Mesenchymal stem cell (in vitro differentiated cells and primary cell): ENCODE results near the gene BICD2.

ENCODE experiments used
- DNase-seq: peaks from one replicate; pipeline ENCODE4 v3.0.0-alpha.2; 2013
- H2AFZ ChIP-seq: one replicate; pipeline ENCODE4 v1.6.1; 2013; ENCODE audit warnings: low read depth, mild to moderate bottlenecking, control low read depth, inconsistent platforms, low read length, moderate library complexity
- H2AK5ac ChIP-seq: 2 replicates; pipeline ENCODE4 v1.6.1; 2013; ENCODE audit warnings: low read length, moderate library complexity, mild to moderate bottlenecking, inconsistent platforms; ENCODE audit not compliant: severe bottlenecking
- H2BK120ac ChIP-seq: one replicate; pipeline ENCODE4 v1.6.1; 2013; ENCODE audit warnings: low read depth, mild to moderate bottlenecking, inconsistent platforms, low read length, moderate library complexity
- H2BK12ac ChIP-seq, 2 experiments: one replicate each; pipeline ENCODE4 v1.6.1; 2013; ENCODE audit warnings: inconsistent platforms in 2 of 2, low read length in 2 of 2, mild to moderate bottlenecking in 2 of 2, moderate library complexity in 2 of 2, control low read depth in 1 of 2
- H2BK15ac ChIP-seq: one replicate; pipeline ENCODE4 v1.6.1; 2013; ENCODE audit warnings: mild to moderate bottlenecking, low read depth, inconsistent platforms; ENCODE audit not compliant: poor library complexity, severe bottlenecking
- H2BK5ac ChIP-seq: 2 replicates; pipeline ENCODE4 v1.6.1; 2013; ENCODE audit warnings: low read depth, mild to moderate bottlenecking, low read length, control low read depth, inconsistent platforms; ENCODE audit not compliant: poor library complexity, severe bottlenecking
- H3K14ac ChIP-seq, 2 experiments: one replicate each; pipeline ENCODE4 v1.6.1; 2013; ENCODE audit warnings: inconsistent platforms in 2 of 2, low read length in 2 of 2, control low read depth in 1 of 2, mild to moderate bottlenecking in 1 of 2, moderate library complexity in 1 of 2
- H3K18ac ChIP-seq, 2 experiments: one replicate each; pipeline ENCODE4 v1.6.1; 2013; ENCODE audit warnings: inconsistent platforms in 2 of 2, low read length in 2 of 2, control low read depth in 1 of 2, low read depth in 1 of 2, mild to moderate bottlenecking in 1 of 2
- H3K23ac ChIP-seq, 2 experiments: one replicate each; pipeline ENCODE4 v1.6.1; 2013; ENCODE audit warnings: inconsistent platforms in 2 of 2, low read length in 2 of 2, mild to moderate bottlenecking in 2 of 2, moderate library complexity in 2 of 2, control low read depth in 1 of 2
- H3K27ac ChIP-seq: 2 replicates; pipeline ENCODE4 v1.5.1; 2013; ENCODE audit warnings: mild to moderate bottlenecking, moderate library complexity, low read length, control low read depth, inconsistent platforms; ENCODE audit not compliant: poor library complexity, severe bottlenecking
- H3K27me3 ChIP-seq, 2 experiments: 2 replicates each; pipeline versions ENCODE4 v1.6.1 to v1.7.0; 2013; ENCODE audit warnings: low read length in 2 of 2, mild to moderate bottlenecking in 2 of 2, moderate library complexity in 2 of 2, control low read depth in 1 of 2, inconsistent platforms in 1 of 2; ENCODE audit not compliant: control insufficient read depth in 1 of 2, insufficient read depth in 1 of 2
- H3K36me3 ChIP-seq, 2 experiments: 2 replicates each; pipeline versions ENCODE4 v1.6.1 to v1.7.0; 2013; ENCODE audit warnings: low read length in 2 of 2, control low read depth in 1 of 2, inconsistent platforms in 1 of 2, low read depth in 1 of 2, mild to moderate bottlenecking in 1 of 2; ENCODE audit not compliant: insufficient read depth in 2 of 2, control insufficient read depth in 1 of 2
- H3K4ac ChIP-seq, 2 experiments: one replicate each; pipeline ENCODE4 v1.6.1; 2013; ENCODE audit warnings: inconsistent platforms in 2 of 2, low read length in 2 of 2, mild to moderate bottlenecking in 2 of 2, moderate library complexity in 2 of 2, control low read depth in 1 of 2, low read depth in 1 of 2
- H3K4me1 ChIP-seq: 2 replicates; pipeline ENCODE4 v1.6.1; 2013; ENCODE audit warnings: low read depth, low read length, control low read depth; ENCODE audit not compliant: control insufficient read depth, insufficient read depth
- H3K4me2 ChIP-seq: 2 replicates; pipeline ENCODE4 v1.6.1; 2013; ENCODE audit warnings: low read length, mild to moderate bottlenecking, inconsistent platforms; ENCODE audit not compliant: poor library complexity, severe bottlenecking
- H3K4me3 ChIP-seq, 2 experiments: 2 replicates each; pipeline versions ENCODE4 v1.5.1 to v1.7.0; 2013; ENCODE audit warnings: low read length in 2 of 2, mild to moderate bottlenecking in 2 of 2, control low read depth in 1 of 2, low read depth in 1 of 2; ENCODE audit not compliant: insufficient read depth in 1 of 2
- H3K79me1 ChIP-seq: replicated peaks from 2 replicates; pipeline ENCODE4 v1.6.1; 2013; ENCODE audit warnings: mild to moderate bottlenecking, control low read depth, low read length, inconsistent platforms; ENCODE audit not compliant: poor library complexity, severe bottlenecking
- H3K9ac ChIP-seq: 2 replicates; pipeline ENCODE4 v1.7.0; 2013; ENCODE audit warnings: mild to moderate bottlenecking, low read length, moderate library complexity
- H3K9me3 ChIP-seq: 2 replicates; pipeline ENCODE4 v1.7.0; 2013; ENCODE audit warnings: mild to moderate bottlenecking, low read length; ENCODE audit not compliant: control insufficient read depth
- H4K8ac ChIP-seq: one replicate; pipeline ENCODE4 v1.6.1; 2013; ENCODE audit warnings: inconsistent platforms, mild to moderate bottlenecking, low read length, moderate library complexity
- H4K91ac ChIP-seq: one replicate; pipeline ENCODE4 v1.6.1; 2013; ENCODE audit warnings: mild to moderate bottlenecking, low read length, inconsistent platforms
- WGBS: methylation state at CpG from one replicate; pipeline ENCODE4 v1.1.7; 2013; ENCODE audit warnings: mixed read lengths; 5-methylcytosine and 5-hydroxymethylcytosine counted together

The BICD2 gene

GRCh38 chr9:92682269-92682668 is 82.4 kb downstream of the BICD2 start:
- no peak for DNase-seq
- no peaks in the 10 kb centered on the region for H3K27me3 ChIP-seq
- H4K91ac ChIP-seq: no peak overlapping the region

GRCh38 chr9:92680166-92681119 is 84.2 kb downstream of the BICD2 start:
- Histone ChIP-seq H2BK5ac (no peak overlapping the region), H3K4ac (no peak overlapping the region), H3K79me1 (no peaks in the 10 kb centered on the region), H3K4me1 (peaks cover 2% of the 10 kb centered on the region), H2BK12ac (no peak overlapping the region), H3K36me3 (no peaks in the 10 kb centered on the region), H3K4me2 (no peak overlapping the region), H4K8ac (no peak overlapping the region), H2AK5ac (no peak overlapping the region), H2BK15ac (no peak overlapping the region), H3K14ac (peak overlapping the region in 1 of 2 experiments; percentile 32), H3K27ac (no peak overlapping the region), H3K9me3 (no peaks in the 10 kb centered on the region), H2AFZ (no peak overlapping the region), H3K4me3 (no peak overlapping the region), H3K27me3 (no peaks in the 10 kb centered on the region), H2BK120ac (no peak overlapping the region), H3K9ac (no peak overlapping the region), H3K18ac (no peak overlapping the region), H3K23ac (peak overlapping the region in 1 of 2 experiments; percentile 55), H4K91ac (no peak overlapping the region)
- WGBS: 92% methylated on average over 10 of the region's 12 CpGs
- no peak for DNase-seq

More at GRCh38 chr9:92682269-92682668, 82.4 kb downstream of the BICD2 start:
- 89% methylated on average over 2 of the region's 8 CpGs for WGBS
- H3K27ac ChIP-seq: no peak overlapping the region
- H3K79me1 ChIP-seq: no peaks in the 10 kb centered on the region
- peaks cover 2% of the 10 kb centered on the region for H3K4me1 ChIP-seq
- H3K4ac ChIP-seq: no peak overlapping the region
- no peak overlapping the region for H4K8ac ChIP-seq
- no peak overlapping the region for H2BK15ac ChIP-seq
- H2AK5ac ChIP-seq: no peak overlapping the region
- H3K14ac ChIP-seq: no peak overlapping the region
- H3K23ac ChIP-seq: no peak overlapping the region
- no peak overlapping the region for H2BK120ac ChIP-seq
- H3K36me3 ChIP-seq: no peaks in the 10 kb centered on the region
- no peak overlapping the region for H2AFZ ChIP-seq
- H3K18ac ChIP-seq: no peak overlapping the region
- H3K4me2 ChIP-seq: no peak overlapping the region
- H3K9ac ChIP-seq: no peak overlapping the region
- H3K4me3 ChIP-seq: no peak overlapping the region
- H2BK12ac ChIP-seq: no peak overlapping the region
- no peak overlapping the region for H2BK5ac ChIP-seq
- no peaks in the 10 kb centered on the region for H3K9me3 ChIP-seq

- 86% methylated on average over 12 of the region's 14 CpGs for WGBS
- no peak overlapping the region for H3K4me3 ChIP-seq
- H3K23ac ChIP-seq: peak overlapping the region in 1 of 2 experiments; percentile 53
Observed at GRCh38 chr9:92679413-92680165, 85.0 kb downstream of the BICD2 start.

GRCh38 chr9:92671323-92671722 is 93.3 kb downstream of the BICD2 start:
- H3K9me3 ChIP-seq: no peaks in the 10 kb centered on the region
- H2BK15ac ChIP-seq: no peak overlapping the region
- H2AK5ac ChIP-seq: no peak overlapping the region
- peak overlapping the region; percentile 45 for H4K8ac ChIP-seq
- no peak overlapping the region for H2AFZ ChIP-seq
- no peak overlapping the region for H3K4ac ChIP-seq
- no peak overlapping the region for H4K91ac ChIP-seq
- DNase-seq: peak; percentile 86
- H3K79me1 ChIP-seq: peaks cover 10% of the 10 kb centered on the region
- 71% methylated on average over 4 of the region's 4 CpGs for WGBS
- no peaks in the 10 kb centered on the region for H3K27me3 ChIP-seq
- H3K27ac ChIP-seq: peak overlapping the region; percentile 36
- H3K23ac ChIP-seq: no peak overlapping the region
- H3K9ac ChIP-seq: peak overlapping the region; percentile 98
- peak overlapping the region; percentile 35 for H2BK120ac ChIP-seq
- H3K4me3 ChIP-seq: peak overlapping the region in 1 of 2 experiments; percentile 93
- H3K18ac ChIP-seq: no peak overlapping the region
- peaks cover 19% of the 10 kb centered on the region for H3K4me1 ChIP-seq
- H3K36me3 ChIP-seq: peaks cover 10 to 12% of the 10 kb centered on the region in 2 experiments
- no peak overlapping the region for H2BK12ac ChIP-seq
- H3K14ac ChIP-seq: no peak overlapping the region
- no peak overlapping the region for H3K4me2 ChIP-seq
- H2BK5ac ChIP-seq: no peak overlapping the region

More at GRCh38 chr9:92679413-92680165, 85.0 kb downstream of the BICD2 start:
- H4K8ac ChIP-seq: no peak overlapping the region
- H3K9me3 ChIP-seq: no peaks in the 10 kb centered on the region
- H2BK15ac ChIP-seq: no peak overlapping the region
- H2BK12ac ChIP-seq: no peak overlapping the region
- no peak overlapping the region for H3K4me2 ChIP-seq
- H3K18ac ChIP-seq: no peak overlapping the region
- no peak overlapping the region for H3K27ac ChIP-seq
- H2AK5ac ChIP-seq: no peak overlapping the region
- H4K91ac ChIP-seq: no peak overlapping the region
- DNase-seq: no peak
- H2BK5ac ChIP-seq: no peak overlapping the region
- no peak overlapping the region for H2BK120ac ChIP-seq
- H3K36me3 ChIP-seq: no peaks in the 10 kb centered on the region
- no peaks in the 10 kb centered on the region for H3K79me1 ChIP-seq
- H3K4ac ChIP-seq: no peak overlapping the region
- H3K4me1 ChIP-seq: peaks cover 2% of the 10 kb centered on the region
- peak overlapping the region in 1 of 2 experiments; percentile 55 for H3K14ac ChIP-seq
- no peaks in the 10 kb centered on the region for H3K27me3 ChIP-seq
- H3K9ac ChIP-seq: no peak overlapping the region
- H2AFZ ChIP-seq: no peak overlapping the region
